B cell (primary cell): ENCODE results near the gene CHCHD4. TPM values are rescaled to one million over a fixed set of nuclear protein-coding genes. Genes with fewer than 3 reads are reported as not detected.

ENCODE experiments used
- ATAC-seq: fragments of 200-7000 bp; cut with Tn5 transposase; one replicate; pipeline ENCODE4 v1.10.0; 2021; ENCODE audit warnings: low read depth, mild to moderate bottlenecking, moderate number of reproducible peaks, moderate library complexity
- CTCF ChIA-PET: fragments of 350-600 bp; sonication (Branson Sonifier 250); formaldehyde crosslinking; loops from one replicate; lab custom pipeline; 2021; ENCODE audit warnings: antibody characterized with exemption, inconsistent platforms; lab: Charles Lee
- POLR2A ChIA-PET: fragments of 350-600 bp; sonication (Branson Sonifier 250); formaldehyde crosslinking; loops from one replicate; lab custom pipeline; 2021; ENCODE audit warnings: antibody characterized with exemption; lab: Charles Lee
- DNase-seq: peaks from one replicate; pipeline ENCODE4 v3.0.0; 2013
- H2AFZ ChIP-seq: 2 replicates; pipeline ENCODE4 v1.6.1; 2012; ENCODE audit warnings: mild to moderate bottlenecking, low read depth, low read length; ENCODE audit not compliant: insufficient read depth, poor library complexity, severe bottlenecking
- H3K27ac ChIP-seq, 2 donors: 1 replicate in 1 of 2; 2 replicates in 1 of 2; pipeline ENCODE4 v1.5.1; 2012 to 2013; ENCODE audit warnings: low read length in 2 of 2, mild to moderate bottlenecking in 2 of 2, moderate library complexity in 1 of 2
- H3K27me3 ChIP-seq, 4 experiments: fragments of 200-600 bp in 1 of 4; sonication (generic) in 1 of 4; replicated peaks in 1 of 4; 1 replicate in 2 of 4; 2 replicates in 2 of 4; pipeline versions ENCODE4 v1.6.1 to v1.7.0; 2013 to 2016; ENCODE audit warnings: low read length in 3 of 4, mild to moderate bottlenecking in 2 of 4, mixed read lengths in 1 of 4, moderate library complexity in 1 of 4; ENCODE audit not compliant: insufficient read depth in 4 of 4, control insufficient read depth in 3 of 4; ENCODE audit errors: control extremely low read depth in 1 of 4
- H3K36me3 ChIP-seq, 2 experiments: replicated peaks in 1 of 2; 1 replicate in 1 of 2; 2 replicates in 1 of 2; pipeline versions ENCODE4 v1.6.1 to v1.7.1; 2013; ENCODE audit warnings: low read length in 1 of 2; ENCODE audit not compliant: insufficient read depth in 2 of 2, control insufficient read depth in 1 of 2; ENCODE audit errors: control extremely low read depth in 1 of 2, extremely low read depth in 1 of 2
- H3K4me1 ChIP-seq, 2 donors: fragments of 200-600 bp in 1 of 2; sonication (generic) in 1 of 2; 1 replicate in 1 of 2; 2 replicates in 1 of 2; pipeline versions ENCODE4 v1.5.1 to v1.6.1; 2013 to 2017; ENCODE audit warnings: low read length in 2 of 2; ENCODE audit not compliant: control insufficient read depth in 2 of 2, insufficient read depth in 2 of 2
- H3K4me2 ChIP-seq: replicated peaks from 2 replicates; pipeline ENCODE3; 2012; ENCODE audit warnings: mild to moderate bottlenecking, low read depth, low read length; ENCODE audit not compliant: poor library complexity, severe bottlenecking
- H3K4me3 ChIP-seq, 5 experiments: fragments of 200-600 bp in 1 of 5; sonication (generic) in 1 of 5; 1 replicate in 3 of 5; 2 replicates in 2 of 5; pipeline versions ENCODE4 v1.5.1 to v1.7.0; 2011 to 2016; ENCODE audit warnings: low read length in 4 of 5, mild to moderate bottlenecking in 4 of 5, low read depth in 2 of 5, control low read depth in 1 of 5, moderate library complexity in 1 of 5; ENCODE audit not compliant: insufficient read depth in 1 of 5; ENCODE audit errors: control extremely low read depth in 1 of 5, extremely low read depth in 1 of 5
- H3K79me2 ChIP-seq: fragments of 200-600 bp; sonication (generic); one replicate; pipeline ENCODE4 v1.6.0; 2016; ENCODE audit warnings: low read length; ENCODE audit not compliant: control insufficient read depth, insufficient read depth
- H3K9ac ChIP-seq: fragments of 200-600 bp; sonication (generic); 2 replicates; pipeline ENCODE4 v1.6.1; 2017; ENCODE audit warnings: mild to moderate bottlenecking, low read length, moderate library complexity
- H3K9me3 ChIP-seq, 3 donors: one replicate each; pipeline versions ENCODE4 v1.6.1 to v1.7.1; 2013; ENCODE audit warnings: low read length in 2 of 3; ENCODE audit not compliant: control insufficient read depth in 2 of 3, insufficient read depth in 1 of 3; ENCODE audit errors: control extremely low read depth in 1 of 3
- H4K20me1 ChIP-seq: 2 replicates; pipeline ENCODE4 v1.6.0; 2012; ENCODE audit warnings: mild to moderate bottlenecking, low read length; ENCODE audit not compliant: insufficient read depth, control insufficient read depth, poor library complexity, severe bottlenecking
- H3K27ac Mint-ChIP-seq: one replicate; pipeline ENCODE4 v1.8.0; 2021; ENCODE audit warnings: mixed read lengths
- H3K27me3 Mint-ChIP-seq: one replicate; pipeline ENCODE4 v1.8.0; 2021; ENCODE audit warnings: mixed read lengths
- H3K4me1 Mint-ChIP-seq: one replicate; pipeline ENCODE4 v1.8.0; 2021; ENCODE audit warnings: mixed read lengths
- H3K4me3 Mint-ChIP-seq: one replicate; pipeline ENCODE4 v1.8.0; 2021; ENCODE audit warnings: mixed read lengths
- H3K9me3 Mint-ChIP-seq: one replicate; pipeline ENCODE4 v1.8.0; 2022; ENCODE audit warnings: mixed read lengths; ENCODE audit not compliant: insufficient read depth
- EZH2 ChIP-seq: IDR thresholded peaks from 2 replicates; pipeline ENCODE4 v1.6.1; 2012; ENCODE audit warnings: borderline replicate concordance, low read depth, mild to moderate bottlenecking, moderate library complexity, low read length; ENCODE audit not compliant: insufficient read depth, poor library complexity, severe bottlenecking
- WGBS: methylation state at CpG from one replicate; pipeline ENCODE4 v1.1.5; 2013; ENCODE audit warnings: missing lambda C conversion rate; ENCODE audit not compliant: insufficient coverage; 5-methylcytosine and 5-hydroxymethylcytosine counted together
- intact Hi-C: fragments of 100-400 bp; cut with micrococcal nuclease; formaldehyde crosslinking; loops from one replicate; pipeline ENCODE4 v1.10.0; 2022
- polyA plus RNA-seq: library from polyadenylated mRNA; depleted of rRNA; stranded (reverse); fragments of >200 nt; gene quantifications from 2 replicates; pipeline ENCODE4 v1.2.3, GENCODE V29; 2012
- total RNA-seq, 2 donors: library from RNA; stranded (reverse); fragments of 120-200 nt in 1 of 2; gene quantifications; 1 replicate in 1 of 2; 2 replicates in 1 of 2; pipeline versions ENCODE4 v1.2.3 to v1.2.4, GENCODE V29; 2013 to 2022
- TF ChIP-seq, protein P1 (sequence below): fragments of 200-600 bp; IDR thresholded peaks from one replicate; pipeline ENCODE4 v1.8.0; 2022; ENCODE audit warnings: antibody characterized with exemption, mild to moderate bottlenecking

The CHCHD4 gene
- total and polyA plus RNA-seq, 2 donors (not counting 1 experiment from before 2014, with no cell fraction given), result 3.7 to 8.0 TPM

DNA sequence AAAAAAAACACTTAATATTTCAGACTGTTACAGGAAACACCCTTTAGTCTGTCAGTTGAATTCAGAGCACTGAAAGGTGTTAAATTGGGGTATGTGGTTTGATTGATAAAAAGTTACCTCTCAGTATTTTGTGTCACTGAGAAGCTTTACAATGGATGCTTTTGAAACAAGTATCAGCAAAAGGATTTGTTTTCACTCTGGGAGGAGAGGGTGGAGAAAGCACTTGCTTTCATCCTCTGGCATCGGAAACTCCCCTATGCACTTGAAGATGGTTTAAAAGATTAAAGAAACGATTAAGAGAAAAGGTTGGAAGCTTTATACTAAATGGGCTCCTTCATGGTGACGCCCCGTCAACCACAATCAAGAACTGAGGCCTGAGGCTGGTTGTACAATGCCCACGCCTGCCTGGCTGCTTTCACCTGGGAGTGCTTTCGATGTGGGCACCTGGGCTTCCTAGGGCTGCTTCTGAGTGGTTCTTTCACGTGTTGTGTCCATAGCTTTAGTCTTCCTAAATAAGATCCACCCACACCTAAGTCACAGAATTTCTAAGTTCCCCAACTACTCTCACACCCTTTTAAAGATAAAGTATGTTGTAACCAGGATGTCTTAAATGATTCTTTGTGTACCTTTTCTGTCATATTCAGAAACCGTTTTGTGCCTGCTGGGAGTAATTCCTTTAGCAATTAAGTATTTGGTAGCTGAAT is 18.0 kb upstream of the CHCHD4 start:
- CTCF ChIA-PET, result interaction anchor here (1.3 to 1.7 kb wide), 2 partner anchors 9 to 61 kb away, joined by 3 read pairs; no protein-coding TSS in a partner anchor
- intact Hi-C loops, result no loop called here
- no peak for TF ChIP-seq EZH2

DNA sequence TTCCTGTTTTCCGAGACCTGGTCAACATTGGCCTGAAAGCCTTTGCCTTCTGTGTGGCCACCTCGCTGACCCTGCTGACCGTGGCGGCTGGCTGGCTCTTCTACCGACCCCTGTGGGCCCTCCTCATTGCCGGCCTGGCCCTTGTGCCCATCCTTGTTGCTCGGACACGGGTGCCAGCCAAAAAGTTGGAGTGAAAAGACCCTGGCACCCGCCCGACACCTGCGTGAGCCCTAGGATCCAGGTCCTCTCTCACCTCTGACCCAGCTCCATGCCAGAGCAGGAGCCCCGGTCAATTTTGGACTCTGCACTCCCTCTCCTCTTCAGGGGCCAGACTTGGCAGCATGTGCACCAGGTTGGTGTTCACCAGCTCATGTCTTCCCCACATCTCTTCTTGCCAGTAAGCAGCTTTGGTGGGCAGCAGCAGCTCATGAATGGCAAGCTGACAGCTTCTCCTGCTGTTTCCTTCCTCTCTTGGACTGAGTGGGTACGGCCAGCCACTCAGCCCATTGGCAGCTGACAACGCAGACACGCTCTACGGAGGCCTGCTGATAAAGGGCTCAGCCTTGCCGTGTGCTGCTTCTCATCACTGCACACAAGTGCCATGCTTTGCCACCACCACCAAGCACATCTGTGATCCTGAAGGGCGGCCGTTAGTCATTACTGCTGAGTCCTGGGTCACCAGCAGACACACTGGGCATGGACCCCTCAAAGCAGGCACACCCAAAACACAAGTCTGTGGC is 17.1 kb upstream of the CHCHD4 start:
- POLR2A ChIA-PET, result no interaction called here
- CTCF ChIA-PET, result interaction anchor here (1.3 to 1.7 kb wide), 2 partner anchors 10 to 62 kb away, joined by 3 read pairs; no protein-coding TSS in a partner anchor
- no peaks in the 10 kb centered on the region for H3K9me3 ChIP-seq
- H3K27ac Mint-ChIP-seq, result peak overlapping the region; percentile 81
- no peak overlapping the region for H3K9ac ChIP-seq
- H3K4me1 Mint-ChIP-seq, result peaks cover 16% of the 10 kb centered on the region
- ATAC-seq, result no peak
- no peaks in the 10 kb centered on the region for H3K79me2 ChIP-seq
- H2AFZ ChIP-seq, result no peak overlapping the region
- intact Hi-C loops, result no loop called here
- no peak for DNase-seq
- no peak overlapping the region for H3K4me3 ChIP-seq
- H4K20me1 ChIP-seq, result no peaks in the 10 kb centered on the region
- peaks cover 18 to 21% of the 10 kb centered on the region in 2 donors for H3K4me1 ChIP-seq
- H3K36me3 ChIP-seq, result peaks cover 0 to 59% of the 10 kb centered on the region in 2 experiments
- no peak overlapping the region for H3K4me3 Mint-ChIP-seq
- WGBS, result 89% methylated on average over 17 of the region's 19 CpGs
- H3K27ac ChIP-seq, result peak overlapping the region in 1 of 2 donors; percentile 95
- TF ChIP-seq EZH2, result no peak
- TF ChIP-seq, protein P1, sequence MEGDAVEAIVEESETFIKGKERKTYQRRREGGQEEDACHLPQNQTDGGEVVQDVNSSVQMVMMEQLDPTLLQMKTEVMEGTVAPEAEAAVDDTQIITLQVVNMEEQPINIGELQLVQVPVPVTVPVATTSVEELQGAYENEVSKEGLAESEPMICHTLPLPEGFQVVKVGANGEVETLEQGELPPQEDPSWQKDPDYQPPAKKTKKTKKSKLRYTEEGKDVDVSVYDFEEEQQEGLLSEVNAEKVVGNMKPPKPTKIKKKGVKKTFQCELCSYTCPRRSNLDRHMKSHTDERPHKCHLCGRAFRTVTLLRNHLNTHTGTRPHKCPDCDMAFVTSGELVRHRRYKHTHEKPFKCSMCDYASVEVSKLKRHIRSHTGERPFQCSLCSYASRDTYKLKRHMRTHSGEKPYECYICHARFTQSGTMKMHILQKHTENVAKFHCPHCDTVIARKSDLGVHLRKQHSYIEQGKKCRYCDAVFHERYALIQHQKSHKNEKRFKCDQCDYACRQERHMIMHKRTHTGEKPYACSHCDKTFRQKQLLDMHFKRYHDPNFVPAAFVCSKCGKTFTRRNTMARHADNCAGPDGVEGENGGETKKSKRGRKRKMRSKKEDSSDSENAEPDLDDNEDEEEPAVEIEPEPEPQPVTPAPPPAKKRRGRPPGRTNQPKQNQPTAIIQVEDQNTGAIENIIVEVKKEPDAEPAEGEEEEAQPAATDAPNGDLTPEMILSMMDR, result no peak
- H3K27me3 Mint-ChIP-seq, result no peaks in the 10 kb centered on the region
- H3K9me3 Mint-ChIP-seq, result no peaks in the 10 kb centered on the region
- H3K4me2 ChIP-seq, result no peak overlapping the region
- no peaks in the 10 kb centered on the region for H3K27me3 ChIP-seq

More for the DNA sequence above, 18.0 kb upstream of the CHCHD4 start:
- H3K4me1 Mint-ChIP-seq, result peaks cover 17% of the 10 kb centered on the region
- Histone ChIP-seq H3K36me3 (peaks cover 0 to 67% of the 10 kb centered on the region in 2 experiments), H3K9me3 (no peaks in the 10 kb centered on the region), H3K27me3 (no peaks in the 10 kb centered on the region), H2AFZ (no peak overlapping the region), H3K4me3 (no peak overlapping the region), H3K79me2 (no peaks in the 10 kb centered on the region), H4K20me1 (no peaks in the 10 kb centered on the region), H3K4me2 (no peak overlapping the region), H3K9ac (no peak overlapping the region), H3K4me1 (peaks cover 18 to 21% of the 10 kb centered on the region in 2 donors), H3K27ac (peak overlapping the region; percentile 18 to 95)
- no peak for DNase-seq
- H3K4me3 Mint-ChIP-seq, result no peak overlapping the region
- POLR2A ChIA-PET, result no interaction called here
- no peak for ATAC-seq
- H3K27me3 Mint-ChIP-seq, result no peaks in the 10 kb centered on the region
- 100% methylated on average over 5 of the region's 8 CpGs for WGBS
- peak overlapping the region; percentile 81 for H3K27ac Mint-ChIP-seq
- no peaks in the 10 kb centered on the region for H3K9me3 Mint-ChIP-seq
